PC-3 (cell line): ENCODE data around the gene ARSB.
"Not testable (repeated sequence)": the region's sequence is repeated elsewhere in the genome, so short reads cannot be mapped to it uniquely, and the experiment has no call there.

Source experiments
- EZH2 ChIP-seq: fragments of 300-600 bp; sonication (generic); IDR thresholded peaks from one replicate; pipeline ENCODE4 v1.6.1; 2017; ENCODE audit warnings: antibody characterized with exemption, mild to moderate bottlenecking, low read length; ENCODE audit not compliant: unreplicated experiment
- TF ChIP-seq, protein P1 (sequence below): fragments of 300-600 bp; sonication (generic); conservative IDR thresholded peaks from 2 replicates; pipeline ENCODE4 v1.5.1; 2017; ENCODE audit warnings: antibody characterized with exemption, low read depth, mild to moderate bottlenecking, low read length

DNA sequence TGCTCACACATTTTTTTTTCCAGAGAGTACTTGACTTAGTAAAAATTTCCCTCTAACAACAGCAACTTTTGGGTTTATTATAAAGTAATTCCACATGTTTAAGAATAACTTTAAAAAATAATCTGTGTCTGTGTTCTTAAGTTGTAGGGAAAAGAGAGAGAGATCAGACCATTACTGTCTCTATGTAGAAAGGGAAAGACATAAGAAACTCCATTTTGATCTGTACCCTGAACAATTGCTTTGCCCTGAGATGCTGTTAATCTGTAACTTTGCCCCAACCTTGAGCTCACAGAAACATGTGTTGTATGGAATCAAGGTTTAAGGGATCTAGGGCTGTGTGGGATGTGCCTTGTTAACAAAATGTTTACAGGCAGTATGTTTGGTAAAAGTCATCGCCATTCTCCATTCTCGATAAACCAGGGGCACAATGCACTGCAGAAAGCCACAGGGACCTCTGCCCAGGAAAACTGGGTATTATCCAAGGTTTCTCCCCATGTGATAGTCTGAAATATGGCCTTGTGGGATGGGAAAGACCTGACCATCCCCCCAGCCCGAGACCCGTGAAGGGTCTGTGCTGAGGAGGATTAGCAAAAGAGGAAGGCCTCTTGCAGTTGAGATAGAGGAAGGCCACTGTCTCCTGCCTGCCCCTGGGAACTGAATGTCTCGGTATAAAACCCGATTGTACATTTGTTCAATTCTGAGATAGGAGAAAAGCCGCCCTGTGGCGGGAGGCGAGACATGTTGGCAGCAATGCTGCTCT is 75.7 kb downstream of the ARSB start:
- not testable (repeated sequence) for TF ChIP-seq EZH2
- TF ChIP-seq, protein P1, sequence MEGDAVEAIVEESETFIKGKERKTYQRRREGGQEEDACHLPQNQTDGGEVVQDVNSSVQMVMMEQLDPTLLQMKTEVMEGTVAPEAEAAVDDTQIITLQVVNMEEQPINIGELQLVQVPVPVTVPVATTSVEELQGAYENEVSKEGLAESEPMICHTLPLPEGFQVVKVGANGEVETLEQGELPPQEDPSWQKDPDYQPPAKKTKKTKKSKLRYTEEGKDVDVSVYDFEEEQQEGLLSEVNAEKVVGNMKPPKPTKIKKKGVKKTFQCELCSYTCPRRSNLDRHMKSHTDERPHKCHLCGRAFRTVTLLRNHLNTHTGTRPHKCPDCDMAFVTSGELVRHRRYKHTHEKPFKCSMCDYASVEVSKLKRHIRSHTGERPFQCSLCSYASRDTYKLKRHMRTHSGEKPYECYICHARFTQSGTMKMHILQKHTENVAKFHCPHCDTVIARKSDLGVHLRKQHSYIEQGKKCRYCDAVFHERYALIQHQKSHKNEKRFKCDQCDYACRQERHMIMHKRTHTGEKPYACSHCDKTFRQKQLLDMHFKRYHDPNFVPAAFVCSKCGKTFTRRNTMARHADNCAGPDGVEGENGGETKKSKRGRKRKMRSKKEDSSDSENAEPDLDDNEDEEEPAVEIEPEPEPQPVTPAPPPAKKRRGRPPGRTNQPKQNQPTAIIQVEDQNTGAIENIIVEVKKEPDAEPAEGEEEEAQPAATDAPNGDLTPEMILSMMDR = not testable (repeated sequence)
